T-helper 22 cell (primary cell): ENCODE measurements around the gene RAB3A.
A peak's percentile ranks its signal among the peaks of the same experiment; 100 is the strongest.

ENCODE experiments used
- DNase-seq: peaks from one replicate; pipeline ENCODE4 v3.0.0-alpha.2; 2020; ENCODE audit warnings: low read depth

RAB3A gene, protein sequence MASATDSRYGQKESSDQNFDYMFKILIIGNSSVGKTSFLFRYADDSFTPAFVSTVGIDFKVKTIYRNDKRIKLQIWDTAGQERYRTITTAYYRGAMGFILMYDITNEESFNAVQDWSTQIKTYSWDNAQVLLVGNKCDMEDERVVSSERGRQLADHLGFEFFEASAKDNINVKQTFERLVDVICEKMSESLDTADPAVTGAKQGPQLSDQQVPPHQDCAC

DNA sequence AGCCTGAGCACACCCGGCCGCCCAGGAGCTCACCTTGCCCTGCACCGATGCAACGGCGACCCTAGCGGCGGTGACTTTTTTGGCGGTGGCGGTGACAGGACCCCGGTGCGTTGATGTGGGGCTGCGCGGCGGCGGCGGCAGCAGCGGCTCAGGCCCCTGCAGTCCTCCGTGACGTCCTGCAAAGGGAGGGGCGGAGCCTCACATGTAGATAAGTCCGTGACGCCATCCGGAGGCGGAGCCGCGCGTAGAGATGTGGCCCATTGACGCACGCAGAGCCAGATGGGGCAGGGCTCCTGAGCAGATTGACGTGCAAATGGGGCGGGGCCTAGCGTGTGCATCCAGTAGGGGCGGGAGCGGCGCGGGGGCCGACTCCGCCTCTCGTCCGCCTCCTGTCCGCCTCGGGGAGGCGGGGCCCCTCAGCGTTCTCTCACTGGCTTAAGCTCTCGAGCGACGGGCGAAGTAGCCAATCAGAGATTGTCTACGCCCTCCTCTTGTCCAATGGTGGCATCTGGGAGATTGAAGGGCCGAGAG is at the start of gene RAB3A:
Gene RAB3A (minus strand): TSS at position 180 of the 531 bp plus-strand sequence. CDS start 1,302 bp downstream, outside the sequence.
- peak; percentile 100 for DNase-seq

DNA sequence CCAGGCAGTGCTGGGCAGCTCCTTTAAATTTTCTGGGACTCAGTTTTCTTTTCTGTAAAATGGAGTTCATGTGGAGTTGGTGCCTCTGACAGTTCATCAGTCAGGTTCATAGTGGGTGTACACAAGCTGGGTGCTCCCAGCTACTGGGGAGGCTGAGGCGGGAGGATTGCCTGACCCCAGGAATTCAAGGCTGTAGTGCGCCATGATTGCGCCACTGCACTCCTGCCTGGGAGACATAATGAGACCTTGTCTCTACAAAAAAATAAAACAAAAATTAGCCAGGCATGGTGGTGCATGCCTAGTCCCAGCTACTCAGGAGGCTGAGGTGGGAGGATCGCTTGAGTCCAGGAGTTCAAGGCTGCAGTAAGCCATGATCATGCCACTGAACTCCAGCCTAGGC is 49.3 kb upstream of the RAB3A start:
- DNase-seq = no peak

DNA sequence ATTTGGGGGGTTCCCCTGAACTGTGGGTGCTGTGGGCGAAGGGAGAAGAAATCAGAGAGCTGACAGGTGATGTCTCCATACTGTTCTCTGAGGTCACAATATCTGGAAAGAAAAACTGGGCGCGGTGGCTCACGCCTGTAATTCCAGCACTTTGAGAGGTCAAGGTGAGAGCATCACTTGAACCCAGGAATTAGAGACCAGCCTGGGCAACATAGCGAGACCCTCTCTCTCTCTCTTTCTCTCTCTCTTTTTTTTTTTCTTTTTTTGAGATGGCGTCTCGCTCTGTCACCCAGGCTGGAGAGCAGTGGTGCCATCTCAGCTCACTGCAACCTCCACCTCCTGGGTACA is 48.5 kb upstream of the RAB3A start:
- no peak for DNase-seq

DNA sequence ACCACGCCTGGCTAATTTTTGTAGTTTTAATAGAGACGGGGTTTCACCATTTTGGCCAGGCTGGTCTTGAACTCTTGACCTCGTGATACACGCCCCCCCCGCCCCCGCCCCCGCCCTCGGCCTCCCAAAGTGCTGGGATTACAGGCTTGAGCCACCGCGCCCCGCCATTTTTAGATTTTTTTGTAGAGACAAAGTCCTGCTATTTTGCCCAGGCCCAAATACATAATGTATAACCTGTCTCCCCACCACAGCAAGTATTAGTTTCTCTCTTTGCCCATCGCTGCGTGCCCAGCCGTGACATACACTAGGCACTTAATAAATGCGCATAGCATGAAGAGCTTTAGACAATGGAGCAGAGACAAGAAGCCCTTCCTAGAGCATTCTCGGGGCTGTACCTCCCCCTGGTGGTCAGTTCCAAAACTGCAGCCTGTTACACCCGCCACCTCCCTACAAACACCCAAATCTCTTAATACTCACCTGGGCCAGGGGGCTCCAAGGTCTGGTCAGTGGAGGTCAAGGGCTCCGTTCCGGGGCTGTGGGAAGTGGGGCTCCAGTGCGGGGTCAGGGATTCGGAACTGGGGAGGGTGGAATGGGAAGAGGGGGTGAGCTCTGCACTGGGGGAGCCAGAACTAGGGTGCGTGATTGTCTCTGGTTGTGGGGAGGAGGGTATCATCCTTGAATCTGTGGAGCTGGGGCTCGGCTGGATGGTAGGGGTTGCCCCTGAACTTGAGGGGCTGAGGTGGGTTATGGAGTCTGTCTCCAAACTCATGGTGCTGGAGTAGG is 47.9 kb upstream of the RAB3A start:
- DNase-seq = peak; percentile 43

DNA sequence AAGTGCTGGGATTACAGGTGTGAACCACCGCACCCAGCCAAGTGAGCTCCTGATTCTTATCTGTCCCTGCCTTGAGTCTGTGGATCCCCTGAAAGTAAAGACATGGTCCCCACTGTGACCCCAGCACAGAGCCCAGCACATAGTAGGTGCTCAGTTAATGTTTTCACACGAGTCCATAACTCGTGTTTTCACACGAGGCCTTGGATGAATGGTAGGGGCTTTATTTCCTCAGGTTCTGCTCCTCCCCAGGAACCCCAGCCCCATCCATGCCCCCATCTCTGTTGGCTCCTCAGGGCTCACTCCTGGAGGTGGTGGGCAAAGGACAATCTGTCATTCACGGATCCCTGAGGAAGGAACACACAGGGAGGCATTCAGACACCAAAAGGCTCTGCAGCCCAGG is 46.0 kb upstream of the RAB3A start:
- DNase-seq = no peak

DNA sequence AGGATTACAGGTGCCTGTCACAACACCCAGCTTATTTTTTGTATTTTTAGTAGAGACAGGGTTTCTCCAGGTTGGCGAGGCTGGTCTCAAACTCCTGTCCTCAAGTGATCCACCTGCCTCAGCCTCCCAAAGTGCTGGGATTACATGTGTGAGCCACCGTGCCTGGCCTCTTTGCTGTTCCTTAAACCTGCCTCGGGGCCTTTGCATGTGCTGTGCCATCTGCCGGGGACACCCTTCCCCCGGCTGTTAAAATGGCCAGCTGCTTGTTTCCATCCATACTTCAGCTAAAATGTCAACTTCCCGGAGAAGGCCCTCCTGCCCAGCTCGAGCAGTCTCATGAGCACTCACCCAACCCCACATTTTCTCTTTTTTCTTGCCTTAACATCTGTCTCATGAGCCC is 41.5 kb upstream of the RAB3A start:
- no peak for DNase-seq

DNA sequence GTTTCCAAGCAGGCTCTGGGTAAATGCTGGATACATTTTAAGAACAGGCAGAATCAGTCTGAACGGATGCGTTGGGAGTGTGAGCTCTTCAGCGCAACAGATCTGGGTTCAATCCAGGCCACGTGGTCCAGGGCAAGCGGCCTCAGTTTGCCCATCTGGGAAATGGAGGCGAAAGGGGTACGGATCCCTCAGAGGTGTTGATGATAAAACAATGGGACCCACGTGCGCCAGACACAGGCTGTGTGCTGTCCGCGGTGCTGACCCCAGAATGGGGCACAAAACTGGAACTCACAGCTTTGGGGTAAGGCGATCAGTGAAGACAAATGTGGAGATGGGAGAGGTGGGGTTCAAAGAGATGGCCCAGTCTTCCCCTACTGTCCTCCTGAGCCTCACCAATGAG is 35.5 kb upstream of the RAB3A start:
- DNase-seq = no peak

DNA sequence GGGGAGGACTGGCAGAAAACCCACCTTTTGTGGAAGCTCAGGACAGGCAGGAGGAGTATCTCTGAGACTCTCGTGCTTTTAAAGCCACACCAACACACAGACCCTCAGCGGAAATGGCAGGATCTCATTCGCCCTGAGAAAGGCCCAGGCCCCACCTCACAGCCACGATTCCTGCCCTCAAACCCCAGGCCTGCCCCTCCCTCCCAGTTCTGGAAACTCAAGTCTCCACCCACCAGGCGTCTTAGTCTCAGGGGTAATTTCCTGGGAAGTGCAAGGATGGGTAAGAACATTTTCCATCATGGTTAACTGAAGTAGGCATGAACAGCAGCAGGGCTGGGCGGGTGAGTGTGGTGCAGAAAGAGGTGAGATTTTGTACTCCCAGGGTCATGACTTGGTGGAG is 30.4 kb upstream of the RAB3A start:
- no peak for DNase-seq

DNA sequence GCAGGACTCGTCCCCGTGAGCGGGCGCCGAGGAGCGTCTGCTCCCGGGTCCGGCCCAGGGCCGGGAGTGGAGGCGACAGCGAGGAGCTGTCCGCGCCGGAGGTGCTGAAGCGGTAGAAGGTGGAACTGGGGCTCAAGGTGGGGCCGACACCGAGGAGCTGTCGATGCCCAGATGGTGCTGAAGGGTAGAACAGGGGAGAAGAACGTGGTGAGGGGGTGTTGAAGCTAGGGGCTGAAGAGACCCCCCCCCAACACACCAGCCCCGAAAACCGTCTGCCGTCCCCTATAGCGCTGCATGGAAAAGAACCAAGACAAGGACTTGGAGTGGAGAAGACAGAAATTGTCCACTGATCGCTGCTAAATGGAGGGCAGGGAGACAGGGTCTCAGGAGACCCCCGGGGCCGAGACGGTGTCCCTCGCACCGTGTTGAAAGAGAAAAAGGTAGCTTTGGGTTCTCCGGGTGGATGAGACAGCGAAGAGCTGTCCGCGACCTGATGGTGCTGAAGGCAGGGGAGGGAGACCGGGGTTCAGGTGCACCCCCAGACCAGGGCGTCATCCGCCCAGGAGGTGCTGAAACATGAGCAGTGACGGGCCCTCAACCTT is 29.5 kb upstream of the RAB3A start:
- DNase-seq = no peak

DNA sequence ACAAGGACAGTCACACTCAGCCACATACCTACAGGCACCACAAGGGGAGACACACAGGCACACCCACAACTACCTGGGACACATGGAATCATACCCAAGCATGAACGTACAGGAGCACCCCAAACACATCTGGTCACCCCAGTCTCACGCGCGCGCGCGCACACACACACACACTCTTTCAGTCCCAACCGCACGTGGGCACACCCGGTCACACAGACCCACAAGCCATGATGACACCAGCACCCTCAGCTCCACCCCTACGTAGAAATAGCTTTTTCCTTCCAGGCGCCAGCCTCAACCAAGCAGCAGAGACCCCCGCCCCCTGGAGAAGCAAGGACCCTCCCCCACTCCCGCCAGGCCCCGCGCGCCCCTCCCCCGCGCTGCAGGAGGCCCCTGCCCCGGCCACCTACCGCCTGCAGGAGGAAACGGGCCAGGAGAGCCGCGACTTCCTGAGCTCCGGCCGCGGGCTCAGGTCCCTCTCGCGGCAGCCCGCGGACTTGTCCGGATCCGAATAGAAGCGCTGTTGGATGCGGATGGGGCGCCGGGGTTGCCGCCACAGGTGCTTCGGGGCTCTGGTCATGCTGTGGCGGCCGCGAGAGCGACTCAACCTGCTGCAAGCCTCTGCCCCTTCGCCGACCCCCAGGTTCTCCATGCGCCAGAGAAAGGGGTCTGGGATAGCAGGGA is 28.8 kb upstream of the RAB3A start:
- DNase-seq = no peak

DNA sequence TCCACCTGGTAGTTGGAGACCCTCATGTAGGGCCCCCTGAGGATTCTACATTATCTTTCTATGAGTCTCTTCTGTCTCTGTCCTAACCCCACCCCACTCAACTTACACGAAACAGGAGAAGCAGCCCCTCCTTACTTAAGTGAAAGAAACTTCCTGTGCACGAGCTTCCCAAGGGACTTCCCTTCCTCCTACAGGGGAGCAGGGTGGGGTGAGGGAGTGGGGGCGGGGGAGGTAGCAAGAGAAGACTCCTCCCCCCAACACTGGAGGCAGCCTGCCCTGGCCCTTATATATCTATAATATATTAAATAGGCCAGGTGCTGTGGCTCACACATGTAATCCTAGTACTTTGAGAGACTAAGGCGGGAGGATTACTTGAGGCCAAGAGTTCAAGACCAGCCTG is 27.9 kb upstream of the RAB3A start:
- DNase-seq = no peak

DNA sequence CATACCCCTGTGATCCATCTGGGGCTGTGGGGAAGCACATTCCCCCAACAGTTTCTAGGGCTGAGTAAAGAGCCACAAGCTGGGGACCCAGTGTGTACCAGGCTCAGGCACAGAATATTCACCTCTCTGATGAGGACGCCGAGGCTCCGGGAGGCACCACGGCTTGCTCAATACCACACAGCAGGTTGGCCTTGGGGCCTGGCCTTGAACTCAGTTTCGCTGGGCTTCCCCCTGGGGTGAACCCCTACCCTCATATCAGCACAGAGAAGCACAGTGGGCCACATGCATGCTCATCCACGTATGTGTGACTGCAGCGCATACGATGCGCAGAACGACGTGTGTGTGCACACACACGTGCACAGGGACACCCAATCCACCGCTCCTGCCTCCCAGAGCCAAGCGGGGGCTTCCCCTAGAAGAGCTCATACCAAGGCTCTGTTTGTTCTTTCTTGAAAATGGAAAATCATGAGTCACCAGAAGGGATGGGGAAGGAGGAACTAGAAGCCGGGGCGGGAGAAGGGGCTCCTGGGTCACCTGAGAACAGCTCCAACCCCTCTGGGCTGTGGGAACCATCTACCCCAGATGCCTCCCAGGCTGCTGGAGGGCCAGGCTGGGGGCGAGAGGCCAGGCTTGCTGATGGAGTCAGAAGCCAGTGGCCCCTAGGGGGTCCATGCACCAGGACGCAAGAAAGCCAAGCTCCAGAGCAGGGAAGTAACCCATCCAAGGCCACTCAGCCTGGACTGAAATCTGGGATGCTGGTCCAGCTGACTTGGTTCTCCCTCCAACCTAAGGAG is 27.3 kb upstream of the RAB3A start:
- no peak for DNase-seq

DNA sequence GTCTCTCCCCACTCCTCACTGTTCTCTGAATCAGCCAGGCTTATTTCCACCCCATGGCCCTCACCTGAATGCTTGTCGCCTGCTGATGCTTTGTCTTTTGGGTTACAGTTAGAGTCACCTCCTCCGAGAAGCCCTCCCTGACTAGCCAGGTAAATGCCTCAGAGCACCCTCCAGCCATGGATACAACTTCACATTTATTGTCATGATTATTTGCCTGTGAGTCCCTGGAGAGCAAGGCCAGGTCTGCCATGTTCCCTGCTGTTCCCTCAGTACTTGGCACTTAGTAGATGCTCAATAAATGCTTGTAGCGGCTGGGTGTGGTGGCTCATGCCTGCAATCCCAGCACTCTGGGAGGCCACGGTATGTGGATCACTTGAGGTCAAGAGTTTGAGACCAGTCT is 26.1 kb upstream of the RAB3A start:
- DNase-seq = no peak

DNA sequence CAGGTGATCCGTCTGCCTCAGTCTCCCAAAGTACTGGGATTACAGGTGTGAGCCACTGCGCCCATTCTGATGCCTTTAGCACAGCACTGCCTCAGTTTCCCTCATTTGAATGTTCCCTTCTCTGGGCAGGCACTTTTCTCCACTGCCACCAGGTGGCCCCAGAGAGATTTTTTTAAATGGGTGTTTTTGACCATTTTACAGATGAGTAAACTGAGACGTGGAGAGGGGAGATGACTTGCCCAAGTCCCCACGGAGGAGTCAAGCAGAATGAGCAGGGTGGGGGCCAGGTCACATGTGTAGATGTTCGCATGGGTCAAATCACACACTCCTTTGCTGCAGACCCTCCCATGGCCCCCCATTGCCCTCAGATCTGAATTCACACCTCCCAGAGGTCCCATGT is 25.6 kb upstream of the RAB3A start:
- DNase-seq = no peak

DNA sequence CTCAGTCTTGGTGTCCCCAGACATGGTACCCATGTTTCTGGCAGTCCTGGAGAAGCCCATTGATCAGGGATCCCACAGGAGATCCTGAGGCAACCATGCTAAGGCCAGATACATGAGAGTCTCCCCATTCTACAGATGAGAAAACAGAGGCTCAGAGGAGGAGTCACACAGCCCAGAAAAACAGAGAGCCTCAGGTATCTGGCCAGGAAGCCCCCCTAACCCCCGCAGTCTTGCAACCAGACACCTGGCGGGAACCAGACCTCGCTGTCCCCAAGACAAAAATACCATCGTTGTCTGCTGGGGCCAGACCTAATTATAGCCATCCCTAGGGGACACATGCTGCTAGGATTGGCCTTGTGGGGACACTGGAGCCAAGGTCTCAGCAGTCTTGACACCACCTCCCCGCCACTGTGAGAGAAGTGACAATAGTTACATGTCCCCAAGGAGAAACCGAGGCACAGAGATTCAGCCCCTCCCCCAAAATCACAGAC is 24.0 kb upstream of the RAB3A start:
- DNase-seq = no peak

DNA sequence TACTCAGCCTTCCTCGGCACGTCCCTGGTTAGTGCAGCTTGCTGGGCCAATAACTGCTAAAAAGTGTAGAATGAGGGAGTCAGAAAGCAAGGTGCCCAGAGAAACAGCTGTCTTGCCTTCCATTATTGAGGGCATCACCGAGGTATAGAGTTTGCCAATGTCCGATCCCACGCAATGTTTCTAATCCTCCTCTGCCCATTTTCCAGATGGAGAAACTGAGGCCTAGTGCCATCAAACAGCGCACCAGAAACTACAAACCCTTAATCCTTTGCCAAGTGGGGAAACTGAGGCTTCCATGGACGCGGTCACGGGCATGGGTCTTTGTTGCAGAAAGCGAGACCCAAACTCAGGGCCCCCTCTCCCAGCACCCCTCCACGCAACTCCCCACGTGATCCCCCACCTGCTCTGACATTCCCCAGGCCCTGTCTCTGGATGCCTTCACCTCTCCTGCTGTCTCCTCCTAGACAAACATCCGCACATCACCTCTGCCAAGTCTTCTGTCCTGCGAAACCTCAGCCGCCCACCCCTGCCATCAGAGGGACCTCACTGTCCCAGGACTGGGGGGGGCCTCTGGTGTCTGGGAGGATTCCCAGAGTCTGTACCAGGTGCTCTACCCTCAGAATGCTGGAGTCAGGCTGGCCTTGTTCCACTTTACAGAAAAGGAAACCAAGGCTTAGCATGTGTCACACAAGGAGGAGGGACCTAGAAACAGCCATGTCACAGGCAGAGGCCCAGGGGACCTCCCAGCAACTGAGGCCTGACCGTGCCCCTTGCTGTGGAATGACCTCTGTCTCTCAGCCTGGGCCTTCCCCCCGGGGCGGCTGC is 23.3 kb upstream of the RAB3A start:
- no peak for DNase-seq

DNA sequence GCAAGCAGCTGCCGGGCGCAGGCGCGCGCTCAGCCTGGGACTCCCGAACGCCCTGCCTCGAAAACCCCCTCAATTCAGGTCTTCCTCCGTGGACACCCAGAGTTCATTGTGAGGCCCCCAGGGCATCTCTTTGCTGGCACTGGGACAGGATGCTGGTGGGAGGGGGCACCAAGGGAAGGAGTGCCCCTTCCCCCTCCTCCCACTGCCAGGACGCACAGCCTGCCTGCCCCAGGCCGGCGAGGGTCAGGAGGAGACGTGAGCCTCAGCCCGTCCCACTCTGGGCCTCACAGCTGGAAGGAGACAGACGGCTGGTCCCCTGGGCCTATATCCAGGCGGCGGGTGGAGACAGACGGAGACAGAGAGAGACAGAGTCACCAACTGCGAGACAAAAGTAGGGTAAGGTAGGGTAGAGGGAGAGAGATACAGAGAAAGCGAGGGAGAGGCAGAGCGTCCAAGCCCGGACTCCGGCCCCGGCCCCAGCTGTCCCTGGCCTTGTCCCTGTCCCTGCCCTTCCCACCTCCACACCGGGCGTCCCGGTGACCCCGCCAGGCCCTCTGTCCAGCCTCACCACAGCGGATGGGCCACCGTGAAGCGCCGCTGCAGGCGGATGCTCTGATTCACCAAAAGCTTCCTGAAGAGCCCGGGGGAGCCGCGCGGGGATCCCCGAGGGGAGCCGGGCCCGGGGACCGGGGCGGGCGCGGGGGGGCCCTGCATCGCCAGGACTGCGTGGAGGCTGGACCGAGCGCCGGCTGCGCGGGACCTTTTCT is 22.0 kb upstream of the RAB3A start, which contains the start of gene PDE4C:
Gene PDE4C (minus strand): TSS at position 737 of the 767 bp plus-strand sequence. CDS start 23 bp downstream, at position 714.
- no peak for DNase-seq

DNA sequence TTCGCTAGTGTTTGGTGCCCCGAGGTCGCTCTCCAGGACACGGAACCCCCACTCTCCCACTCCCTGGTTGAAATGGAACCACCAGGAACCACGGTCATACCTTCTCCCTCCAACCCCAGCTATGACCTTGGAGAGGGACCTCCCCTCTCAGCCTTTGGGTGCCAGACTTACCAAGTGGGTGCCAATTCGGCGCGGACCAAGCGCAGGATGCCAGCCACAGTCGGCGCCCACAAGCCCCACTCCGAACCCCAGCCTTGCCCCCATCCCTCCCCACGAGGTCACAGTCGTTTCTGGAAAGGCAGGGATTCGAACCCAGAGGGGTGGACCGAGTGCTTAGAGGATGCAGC is 21.5 kb upstream of the RAB3A start:
- DNase-seq = no peak

DNA sequence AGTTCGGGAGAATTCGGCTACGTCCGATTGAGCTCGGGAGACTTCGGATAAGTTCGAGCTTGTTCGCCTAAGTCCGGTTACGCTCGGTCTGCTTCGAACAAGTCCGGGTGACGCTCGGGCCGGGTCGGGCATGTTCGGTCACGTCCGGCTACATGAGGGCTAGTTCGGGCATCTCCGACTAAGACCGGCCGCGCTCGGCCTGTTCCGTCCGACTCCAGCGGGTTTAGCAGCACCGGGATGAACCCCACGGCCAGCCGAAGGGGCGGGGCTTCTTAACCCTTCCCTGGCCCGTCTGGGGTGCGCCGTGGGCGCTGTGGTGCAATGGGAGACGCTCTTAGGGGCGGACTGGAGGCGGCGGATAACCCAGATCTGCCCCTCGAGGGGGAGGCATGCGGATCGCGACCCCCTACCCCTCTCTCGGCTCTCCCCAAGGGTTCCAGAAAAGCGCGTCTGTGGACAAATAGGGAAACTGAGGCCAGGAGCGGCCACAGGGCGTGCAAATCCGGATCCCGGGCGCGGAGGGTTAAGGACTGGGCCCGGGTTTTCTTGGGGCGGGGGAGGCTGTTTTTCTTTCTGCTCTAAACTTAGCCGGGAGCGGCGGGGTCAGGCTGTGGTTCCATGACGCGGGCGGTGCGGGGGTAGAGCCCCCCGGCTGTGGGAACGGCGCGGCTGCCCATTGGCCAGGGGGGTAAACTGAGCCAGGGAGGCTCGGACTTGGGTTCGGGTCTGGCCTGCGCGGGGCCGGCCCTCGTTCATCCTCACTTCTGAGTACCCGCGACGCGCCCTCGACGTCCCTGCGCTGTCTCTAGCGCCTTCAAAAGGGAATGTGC is 20.9 kb upstream of the RAB3A start:
- peak; percentile 56 for DNase-seq
